Activated CD4-positive, alpha-beta T cell treated with anti-CD3 and anti-CD28 coated beads for 36 hours (primary cell): ENCODE measurements around the gene GDPGP1. TPM values are rescaled to one million over a fixed set of nuclear protein-coding genes. Genes with fewer than 3 reads are reported as not detected.
"Not testable (repeated sequence)": the region's sequence is repeated elsewhere in the genome, so short reads cannot be mapped to it uniquely, and the experiment has no call there.

Experiments
- ATAC-seq: fragments of 200-7000 bp; cut with Tn5 transposase; one replicate; pipeline ENCODE4 v1.10.0; 2021; ENCODE audit warnings: mild to moderate bottlenecking, moderate library complexity
- CTCF ChIA-PET: fragments of 350-600 bp; sonication (Branson Sonifier 250); formaldehyde crosslinking; loops from one replicate; lab custom pipeline; 2021; ENCODE audit warnings: antibody characterized with exemption; lab: Charles Lee
- POLR2A ChIA-PET: fragments of 350-600 bp; sonication (Branson Sonifier 250); formaldehyde crosslinking; loops from one replicate; lab custom pipeline; 2021; ENCODE audit warnings: antibody characterized with exemption, inconsistent platforms; lab: Charles Lee
- DNase-seq: peaks from one replicate; pipeline ENCODE4 v3.0.0-alpha.2; 2020
- H3K27ac Mint-ChIP-seq: one replicate; pipeline ENCODE4 v1.8.0; 2021; ENCODE audit warnings: mixed read lengths
- H3K27me3 Mint-ChIP-seq: one replicate; pipeline ENCODE4 v1.8.0; 2021; ENCODE audit warnings: mixed read lengths
- H3K36me3 Mint-ChIP-seq: one replicate; pipeline ENCODE4 v1.8.0; 2021; ENCODE audit warnings: low read depth, mixed read lengths
- H3K4me1 Mint-ChIP-seq: one replicate; pipeline ENCODE4 v1.8.0; 2021; ENCODE audit warnings: mixed read lengths
- H3K4me3 Mint-ChIP-seq: one replicate; pipeline ENCODE4 v1.8.0; 2021; ENCODE audit warnings: mild to moderate bottlenecking, moderate library complexity, mixed read lengths
- H3K9me3 Mint-ChIP-seq: one replicate; pipeline ENCODE4 v1.8.0; 2021; ENCODE audit warnings: low read depth, mixed read lengths
- intact Hi-C, 2 experiments: fragments of 100-400 bp; cut with DNase I in 1 of 2; cut with micrococcal nuclease in 1 of 2; formaldehyde crosslinking; loops; one replicate each; pipeline versions ENCODE4 v1.14.2 to v1.15.1; 2022 to 2024; cut with DNase I, micrococcal nuclease
- total RNA-seq, 2 experiments: library from RNA; stranded (reverse); gene quantifications; one replicate each; pipeline ENCODE4 v1.2.3, GENCODE V29; 2021

The GDPGP1 gene
- total RNA-seq, 2 experiments from 2014 or later, result 5.6 to 6.6 TPM

GRCh38 chr15:90239371-90239770 lies 5.4 kb downstream of the GDPGP1 start:
- Mint-ChIP-seq H3K36me3 (peaks cover 15% of the 10 kb centered on the region), H3K27ac (peak overlapping the region; percentile 52), H3K4me1 (peaks cover 11% of the 10 kb centered on the region), H3K9me3 (no peaks in the 10 kb centered on the region), H3K4me3 (no peak overlapping the region), H3K27me3 (no peaks in the 10 kb centered on the region)
- CTCF ChIA-PET, result no interaction called here
- intact Hi-C loops, result no loop called here
- ATAC-seq (peak; percentile 23), DNase-seq (peak; percentile 20)
- POLR2A ChIA-PET, result no interaction called here

DNA sequence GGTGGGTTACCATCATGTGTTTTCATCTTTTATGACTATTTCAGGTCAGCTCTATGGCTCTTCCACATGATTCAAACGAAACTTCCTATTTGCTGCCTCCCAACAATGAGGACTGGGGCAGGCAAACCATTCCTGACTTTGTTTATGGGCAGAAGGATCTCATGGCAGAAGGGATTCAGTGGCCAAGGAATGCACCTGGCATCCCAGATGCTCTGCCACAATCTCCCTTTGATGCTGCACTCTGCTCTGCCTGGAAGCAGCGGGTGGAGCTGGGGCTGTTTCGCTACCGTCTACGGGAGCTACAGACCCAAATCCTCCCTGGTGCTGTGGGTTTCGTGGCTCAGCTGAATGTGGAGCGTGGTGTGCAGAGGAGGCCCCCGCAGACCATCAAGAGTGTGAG lies 6.8 kb downstream of the GDPGP1 start:
- H3K27me3 Mint-ChIP-seq, result no peaks in the 10 kb centered on the region
- DNase-seq, result no peak
- no peak for ATAC-seq
- no peaks in the 10 kb centered on the region for H3K9me3 Mint-ChIP-seq
- ChIA-PET CTCF (no interaction called here), POLR2A (no interaction called here)
- no peak overlapping the region for H3K27ac Mint-ChIP-seq
- intact Hi-C loops, result no loop called here
- peaks cover 13% of the 10 kb centered on the region for H3K36me3 Mint-ChIP-seq
- no peak overlapping the region for H3K4me3 Mint-ChIP-seq
- peaks cover 3% of the 10 kb centered on the region for H3K4me1 Mint-ChIP-seq

- H3K4me3 Mint-ChIP-seq, result no peak overlapping the region
- intact Hi-C loops, result no loop called here
- CTCF ChIA-PET, result interaction anchor here (0.6 kb wide), 1 partner anchor 182 kb away, joined by 3 read pairs; no protein-coding TSS in a partner anchor
- POLR2A ChIA-PET, result no interaction called here
- DNase-seq (no peak), ATAC-seq (no peak)
- H3K36me3 Mint-ChIP-seq, result peaks cover 8% of the 10 kb centered on the region
- no peaks in the 10 kb centered on the region for H3K9me3 Mint-ChIP-seq
- peaks cover 3% of the 10 kb centered on the region for H3K4me1 Mint-ChIP-seq
- H3K27me3 Mint-ChIP-seq, result no peaks in the 10 kb centered on the region
- no peak overlapping the region for H3K27ac Mint-ChIP-seq
Observed at GRCh38 chr15:90241343-90242192, 7.6 kb downstream of the GDPGP1 start.

GRCh38 chr15:90243943-90244639 lies 10.1 kb downstream of the GDPGP1 start:
- peaks cover 8% of the 10 kb centered on the region for H3K4me1 Mint-ChIP-seq
- no peak overlapping the region for H3K27ac Mint-ChIP-seq
- ChIA-PET CTCF (interaction anchor here (1.3 kb wide), 1 partner anchor 25 kb away, joined by 4 read pairs; no protein-coding TSS in a partner anchor), POLR2A (no interaction called here)
- no peak for DNase-seq
- H3K9me3 Mint-ChIP-seq, result no peaks in the 10 kb centered on the region
- H3K27me3 Mint-ChIP-seq, result no peaks in the 10 kb centered on the region
- intact Hi-C loops, result no loop called here
- no peaks in the 10 kb centered on the region for H3K36me3 Mint-ChIP-seq
- peak; percentile 16 for ATAC-seq
- no peak overlapping the region for H3K4me3 Mint-ChIP-seq

DNA sequence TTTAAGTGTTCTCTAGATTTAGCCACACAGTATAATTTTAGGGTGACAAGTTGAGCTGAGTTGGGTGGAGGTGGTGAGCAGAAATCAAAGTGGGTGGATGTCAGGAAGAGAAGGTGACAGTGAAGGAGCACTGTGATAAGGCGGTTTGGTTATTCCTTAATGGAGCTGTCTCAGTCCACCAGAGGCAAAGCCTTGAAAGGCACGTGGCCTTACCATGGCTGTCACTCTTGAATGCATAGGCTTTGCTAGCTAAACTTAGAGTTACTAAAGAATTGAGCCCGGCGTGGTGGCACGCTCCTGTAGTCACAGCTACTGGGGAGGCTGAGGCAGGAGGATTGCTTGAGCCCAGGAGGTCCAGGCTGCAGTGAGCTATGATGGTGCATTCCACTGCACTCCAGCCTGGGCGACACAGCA lies 14.8 kb downstream of the GDPGP1 start:
- Mint-ChIP-seq H3K27me3 (no peaks in the 10 kb centered on the region), H3K9me3 (no peaks in the 10 kb centered on the region), H3K4me3 (peak overlapping the region; percentile 17), H3K36me3 (no peaks in the 10 kb centered on the region), H3K4me1 (peaks cover 14% of the 10 kb centered on the region), H3K27ac (no peak overlapping the region)
- ChIA-PET POLR2A (interaction anchor here (1.0 to 1.7 kb wide), 2 partner anchors 17 to 22 kb away, joined by 4 to 5 read pairs; partner anchors contain the start of gene NGRN), CTCF (interaction anchor here (0.6 to 1.4 kb wide), 5 partner anchors 11 to 279 kb away, joined by 3 to 7 read pairs (median 4); partner anchors contain the start of genes CIB1 and GDPGP1)
- DNase-seq (no peak), ATAC-seq (no peak)
- intact Hi-C loops, result loop anchor here in 1 of 2 experiments (1.0 kb wide), 1 partner anchor 14 kb away; the partner anchor contains the start of gene GDPGP1

GRCh38 chr15:90249203-90249863 lies 15.3 kb downstream of the GDPGP1 start, which contains the start of gene TTLL13:
TSS of gene TTLL13 (plus strand) at chr15:90249556. CDS start at chr15:90250631, 1,075 bp downstream.
- peak; percentile 89 for DNase-seq
- POLR2A ChIA-PET, result interaction anchor here (0.6 to 1.7 kb wide), 4 partner anchors 14 to 57 kb away, joined by 3 to 5 read pairs (median 4); partner anchors contain the start of gene NGRN
- peak within 1 kb of the TSS; percentile 45 for H3K4me3 Mint-ChIP-seq
- H3K36me3 Mint-ChIP-seq, result no peaks in the 10 kb centered on the region
- no peak within 1 kb of the TSS for H3K27ac Mint-ChIP-seq
- ATAC-seq, result peak; percentile 92
- intact Hi-C loops, result loop anchor here in 1 of 2 experiments (1.0 kb wide), 1 partner anchor 15 kb away; the partner anchor contains the start of gene GDPGP1
- H3K9me3 Mint-ChIP-seq, result no peaks in the 10 kb centered on the region
- H3K27me3 Mint-ChIP-seq, result no peaks in the 10 kb centered on the region
- peaks cover 14% of the 10 kb centered on the region for H3K4me1 Mint-ChIP-seq
- CTCF ChIA-PET, result interaction anchor here (0.7 to 1.4 kb wide), 7 partner anchors 16 to 71 kb away, joined by 3 to 7 read pairs (median 3); partner anchors contain the start of genes CIB1 and GDPGP1

DNA sequence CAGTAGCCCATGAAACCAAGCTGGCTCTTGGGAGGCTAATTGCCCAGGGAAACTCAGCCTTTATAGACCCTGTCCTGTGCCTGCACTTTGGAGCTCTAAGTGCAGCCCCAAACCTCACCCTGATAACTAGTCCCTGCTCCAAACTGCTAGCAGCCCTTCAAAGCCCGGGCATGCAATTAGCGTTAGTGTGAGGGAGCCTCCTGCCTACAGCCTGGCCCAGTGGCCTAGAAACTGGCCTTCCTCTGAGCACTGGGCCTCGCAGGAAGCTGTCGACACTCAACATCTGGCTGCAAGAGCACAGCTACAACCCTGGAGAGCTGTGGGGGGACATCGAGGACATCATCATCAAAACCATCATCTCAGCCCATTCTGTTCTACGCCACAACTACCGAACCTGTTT lies 23.8 kb downstream of the GDPGP1 start:
- POLR2A ChIA-PET, result no interaction called here
- DNase-seq, result no peak
- Mint-ChIP-seq H3K27ac (no peak overlapping the region), H3K9me3 (no peaks in the 10 kb centered on the region), H3K4me1 (peaks cover 5% of the 10 kb centered on the region), H3K36me3 (no peaks in the 10 kb centered on the region), H3K27me3 (no peaks in the 10 kb centered on the region), H3K4me3 (no peak overlapping the region)
- intact Hi-C loops, result no loop called here
- ATAC-seq, result no peak
- CTCF ChIA-PET, result interaction anchor here (0.5 kb wide), 1 partner anchor 115 kb away, joined by 3 read pairs; no protein-coding TSS in a partner anchor

DNA sequence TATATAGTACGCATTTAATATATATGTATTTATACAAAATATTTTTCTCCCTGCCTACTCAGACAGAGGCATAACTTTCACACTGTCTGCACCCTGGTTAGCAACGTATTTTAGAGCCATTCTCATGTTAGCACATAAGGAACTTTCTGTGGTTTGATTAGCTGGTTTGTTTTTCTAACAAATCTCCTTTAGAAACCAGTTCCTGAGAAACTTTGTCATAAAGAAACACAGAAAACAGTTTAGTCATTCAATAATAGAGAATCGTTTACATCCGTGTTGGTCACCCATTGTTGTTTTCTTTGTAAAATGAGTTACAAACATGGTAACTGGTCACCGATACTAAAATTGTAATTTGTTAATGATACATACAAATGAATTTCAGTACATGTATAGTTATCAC lies 25.5 kb downstream of the GDPGP1 start:
- intact Hi-C loops, result no loop called here
- ATAC-seq (peak; percentile 60), DNase-seq (no peak)
- H3K4me1 Mint-ChIP-seq, result peaks cover 11% of the 10 kb centered on the region
- ChIA-PET CTCF (no interaction called here), POLR2A (no interaction called here)
- no peaks in the 10 kb centered on the region for H3K36me3 Mint-ChIP-seq
- no peak overlapping the region for H3K4me3 Mint-ChIP-seq
- H3K9me3 Mint-ChIP-seq, result no peaks in the 10 kb centered on the region
- no peaks in the 10 kb centered on the region for H3K27me3 Mint-ChIP-seq
- peak overlapping the region; percentile 57 for H3K27ac Mint-ChIP-seq

GRCh38 chr15:90260731-90261130 lies 26.7 kb downstream of the GDPGP1 start:
- CTCF ChIA-PET, result interaction anchor here (0.6 to 1.2 kb wide), 4 partner anchors 33 to 699 kb away, joined by 3 to 4 read pairs (median 4); no protein-coding TSS in a partner anchor
- H3K27ac Mint-ChIP-seq, intact Hi-C loops, H3K4me3 Mint-ChIP-seq, H3K9me3 Mint-ChIP-seq, H3K36me3 Mint-ChIP-seq, DNase-seq, H3K27me3 Mint-ChIP-seq, ATAC-seq: not testable (repeated sequence)
- H3K4me1 Mint-ChIP-seq, result peaks cover 16% of the 10 kb centered on the region
- POLR2A ChIA-PET, result interaction anchor here (0.5 kb wide), 1 partner anchor 9 kb away, joined by 5 read pairs; no protein-coding TSS in a partner anchor

DNA sequence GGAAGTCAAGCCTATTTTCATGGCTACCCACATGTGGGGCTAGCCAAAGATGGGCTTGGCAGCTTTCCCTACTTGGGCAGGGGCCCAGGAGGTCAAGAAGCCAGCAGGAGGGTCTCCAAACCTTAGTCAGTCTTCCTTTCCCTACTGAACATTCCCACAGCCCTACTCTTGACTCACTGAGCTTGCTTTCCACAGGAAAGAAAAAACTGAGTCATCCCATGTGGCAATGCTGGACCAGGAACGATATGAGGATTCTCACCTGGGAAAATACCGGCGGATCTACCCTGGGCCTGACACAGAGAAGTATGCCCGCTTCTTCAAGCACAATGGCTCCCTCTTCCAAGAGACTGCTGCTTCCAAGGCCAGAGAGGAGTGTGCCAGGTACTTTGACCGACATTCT lies 27.8 kb downstream of the GDPGP1 start:
- ChIA-PET CTCF (interaction anchor here (0.5 to 1.4 kb wide), 3 partner anchors 8 to 221 kb away, joined by 3 to 4 read pairs (median 4); no protein-coding TSS in a partner anchor), POLR2A (interaction anchor here (0.7 kb wide), 1 partner anchor 60 kb away, joined by 5 read pairs; no protein-coding TSS in a partner anchor)
- Mint-ChIP-seq H3K36me3 (peaks cover 5% of the 10 kb centered on the region), H3K27me3 (no peaks in the 10 kb centered on the region), H3K9me3 (no peaks in the 10 kb centered on the region), H3K4me3 (no peak overlapping the region), H3K27ac (no peak overlapping the region), H3K4me1 (peaks cover 16% of the 10 kb centered on the region)
- ATAC-seq, result no peak
- DNase-seq, result no peak
- intact Hi-C loops, result no loop called here
